Umbilical cord (tissue), 2 donors: ENCODE measurements around the gene FAM76A. TPM values are rescaled to one million over a fixed set of nuclear protein-coding genes. Genes with fewer than 3 reads are reported as not detected.
"Not testable (repeated sequence)": the region's sequence is repeated elsewhere in the genome, so short reads cannot be mapped to it uniquely, and the experiment has no call there.

Experiments used
- DNase-seq: peaks from one replicate; pipeline ENCODE4 v3.0.0-alpha.2; 2015; ENCODE audit warnings: low spot score
- total RNA-seq: library from RNA; depleted of rRNA; stranded (reverse); fragments of >200 nt; gene quantifications from one replicate; pipeline ENCODE4 v1.2.3, GENCODE V29; 2014; ENCODE audit warnings: low replicate concordance; ENCODE audit not compliant: insufficient read depth

FAM76A gene
- 24.3 TPM for total RNA-seq

- DNase-seq = peak; percentile 100
Observed at GRCh38 chr1:27725374-27726172, at the start of gene FAM76A. Gene FAM76A, plus strand, starts transcription at chr1:27725961. Its CDS starts 120 bp downstream, at chr1:27726081.

GRCh38 chr1:27676410-27676809 lies 49.4 kb upstream of the FAM76A start:
- no peak for DNase-seq

GRCh38 chr1:27678747-27679146 lies 47.0 kb upstream of the FAM76A start:
- no peak for DNase-seq

DNA sequence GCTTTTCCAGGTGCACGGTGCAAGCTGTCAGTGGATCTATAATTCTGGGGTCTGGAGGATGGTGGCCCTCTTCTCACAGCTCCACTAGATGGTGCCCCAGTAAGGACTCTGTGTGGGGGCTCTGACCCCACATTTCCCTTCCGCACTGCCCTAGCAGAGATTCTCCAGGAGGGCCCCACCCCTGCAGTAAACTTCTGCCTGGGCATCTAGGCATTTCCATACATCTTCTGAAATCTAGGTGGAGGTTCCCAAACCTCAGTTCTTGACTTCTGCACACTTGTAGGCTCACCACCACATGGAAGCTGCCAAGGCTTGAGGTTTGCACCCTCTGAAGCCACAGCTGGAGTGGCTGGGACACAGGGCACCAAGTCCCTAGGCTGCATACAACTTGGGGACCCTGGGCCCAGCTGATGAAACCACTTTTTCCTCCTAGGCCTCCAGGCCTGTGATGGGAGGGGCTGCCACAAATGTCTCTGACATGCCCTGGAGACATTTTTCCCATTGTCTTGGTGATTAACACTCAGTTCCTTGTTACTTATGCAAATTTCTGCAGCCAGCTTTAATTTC lies 45.5 kb upstream of the FAM76A start:
- DNase-seq = not testable (repeated sequence)

- not testable (repeated sequence) for DNase-seq
Observed at GRCh38 chr1:27681580-27681979, 44.2 kb upstream of the FAM76A start.

GRCh38 chr1:27682351-27682944 lies 43.3 kb upstream of the FAM76A start:
- DNase-seq = no peak

GRCh38 chr1:27684176-27684575 lies 41.6 kb upstream of the FAM76A start:
- no peak for DNase-seq

- no peak for DNase-seq
Observed at GRCh38 chr1:27686223-27686990, 39.4 kb upstream of the FAM76A start.

GRCh38 chr1:27687906-27688305 lies 37.9 kb upstream of the FAM76A start:
- no peak for DNase-seq

DNA sequence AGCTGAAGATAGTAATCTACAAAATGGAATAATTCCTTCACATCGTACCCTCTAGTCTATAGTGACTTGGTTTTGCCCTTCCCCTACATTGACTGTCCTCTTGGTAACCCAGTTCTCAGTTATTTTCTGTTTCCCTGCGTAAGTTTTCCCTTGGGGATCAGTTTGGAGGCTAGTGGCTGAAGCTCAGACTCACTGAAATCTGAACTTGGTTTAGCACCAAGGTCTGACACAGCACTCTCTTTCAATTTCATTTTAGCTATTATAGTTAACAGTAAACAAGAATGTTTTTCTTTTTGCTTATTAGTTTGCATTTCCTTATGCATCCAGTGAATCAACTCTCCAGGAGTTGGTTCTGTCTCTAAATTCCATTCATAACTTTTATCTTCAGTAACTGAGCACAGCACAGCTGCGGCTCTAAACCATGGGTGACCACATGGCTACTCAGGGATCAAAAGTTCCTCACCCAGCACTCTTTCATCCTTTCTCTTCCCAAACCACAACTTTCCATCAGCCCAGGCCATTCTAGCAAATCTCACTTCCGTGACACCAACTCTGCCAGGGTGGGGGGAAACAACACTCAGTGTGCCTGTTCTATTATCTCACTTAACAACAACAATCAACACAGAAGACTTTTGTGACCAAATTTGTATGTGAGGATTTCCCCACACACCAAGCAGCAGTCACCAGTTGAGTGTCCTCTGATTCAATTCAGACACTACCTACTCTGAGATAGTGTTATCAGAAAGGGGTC lies 36.2 kb upstream of the FAM76A start:
- DNase-seq = peak; percentile 51

DNA sequence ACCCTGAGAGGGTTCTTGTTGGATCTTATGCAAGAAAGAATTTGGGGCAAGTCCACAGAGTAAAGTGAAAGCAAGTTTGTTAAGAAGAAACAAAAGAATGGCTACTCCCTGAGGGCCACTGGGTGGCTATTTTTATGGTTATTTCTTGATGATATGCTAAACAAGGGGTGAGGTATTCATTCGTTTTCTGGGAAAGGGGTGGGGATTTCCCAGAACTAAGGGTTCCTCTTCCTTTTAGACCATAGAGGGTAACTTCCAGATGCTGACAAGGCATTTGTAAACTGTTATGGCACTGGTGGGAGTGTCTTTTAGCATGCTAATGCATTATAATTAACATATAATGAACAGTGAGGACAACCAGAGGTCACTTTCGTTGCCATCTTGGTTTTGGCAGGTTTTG lies 35.6 kb upstream of the FAM76A start:
- no peak for DNase-seq

DNA sequence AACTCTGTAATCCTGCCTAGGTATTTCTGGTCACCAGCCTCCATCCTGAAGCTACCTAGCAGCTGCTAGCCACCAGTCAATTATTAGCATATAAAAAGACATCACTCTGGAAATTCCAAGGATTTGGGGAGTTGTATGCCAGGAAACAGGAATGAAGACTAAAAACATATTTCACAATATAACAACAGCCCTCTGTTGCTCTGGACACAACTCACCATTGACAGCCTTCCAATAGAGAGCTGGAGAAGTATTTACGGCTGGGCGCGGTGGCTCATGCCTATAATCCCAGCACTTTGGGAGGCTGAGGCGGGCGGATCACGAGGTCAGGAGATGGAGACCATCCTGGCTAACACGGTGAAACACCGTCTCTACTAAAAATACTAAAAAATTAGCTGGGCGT lies 28.9 kb upstream of the FAM76A start:
- not testable (repeated sequence) for DNase-seq

DNA sequence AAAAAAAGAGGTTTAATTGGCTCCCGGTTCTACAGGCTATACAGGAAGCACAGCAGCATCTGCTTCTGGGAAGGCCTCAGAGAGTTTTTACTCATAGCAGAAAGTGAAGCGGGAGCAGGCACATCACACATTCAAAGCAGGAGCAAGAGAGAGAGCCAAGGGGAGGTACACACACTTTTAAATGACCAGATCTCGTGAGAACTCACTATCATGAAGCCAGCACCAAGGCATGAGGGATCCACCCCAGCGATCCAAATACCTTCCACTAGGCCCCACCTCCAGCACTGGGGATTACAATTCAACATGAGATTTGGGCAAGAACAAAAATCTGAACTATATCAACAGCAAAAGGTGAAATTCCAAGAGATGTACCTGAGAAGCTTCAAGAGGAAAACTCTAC lies 20.8 kb upstream of the FAM76A start:
- no peak for DNase-seq

DNA sequence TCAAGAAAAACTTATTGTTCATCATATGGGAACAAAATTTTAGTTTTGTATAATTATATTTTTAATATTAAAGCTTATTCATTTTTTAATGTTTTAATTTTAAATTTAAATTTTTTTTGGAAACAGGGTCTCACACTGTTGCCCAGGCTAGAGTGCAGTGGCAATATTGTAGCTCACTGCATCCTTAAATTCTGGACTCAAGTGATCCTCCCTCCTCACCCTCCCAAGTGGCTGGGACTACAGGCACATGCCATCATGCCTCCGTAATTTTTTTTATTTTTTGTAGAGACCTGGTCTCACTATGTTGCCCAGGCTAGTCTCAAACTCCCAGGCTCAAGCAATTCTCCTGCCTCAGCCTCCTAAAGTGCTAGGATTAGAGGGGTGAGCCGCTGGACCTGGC lies 20.2 kb upstream of the FAM76A start:
- DNase-seq = no peak

DNA sequence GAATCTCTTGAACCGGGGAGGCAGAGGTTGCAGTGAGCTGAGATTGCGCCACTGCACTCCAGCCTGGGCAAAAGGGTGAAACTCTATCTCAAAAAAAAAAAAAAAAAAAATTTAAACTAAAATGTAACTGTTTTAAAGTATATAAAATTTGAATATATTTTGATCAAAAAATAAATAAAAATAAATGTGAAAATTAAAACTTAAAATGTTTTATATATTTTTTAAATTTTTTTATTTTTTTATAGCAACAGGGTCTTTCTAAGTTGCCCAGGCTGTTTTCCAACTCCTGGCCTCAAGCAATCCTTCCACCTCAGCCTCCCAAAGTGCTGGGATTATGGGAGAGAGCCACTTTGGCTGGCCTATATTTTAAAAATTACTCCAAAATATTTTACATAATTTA lies 15.2 kb upstream of the FAM76A start:
- no peak for DNase-seq

DNA sequence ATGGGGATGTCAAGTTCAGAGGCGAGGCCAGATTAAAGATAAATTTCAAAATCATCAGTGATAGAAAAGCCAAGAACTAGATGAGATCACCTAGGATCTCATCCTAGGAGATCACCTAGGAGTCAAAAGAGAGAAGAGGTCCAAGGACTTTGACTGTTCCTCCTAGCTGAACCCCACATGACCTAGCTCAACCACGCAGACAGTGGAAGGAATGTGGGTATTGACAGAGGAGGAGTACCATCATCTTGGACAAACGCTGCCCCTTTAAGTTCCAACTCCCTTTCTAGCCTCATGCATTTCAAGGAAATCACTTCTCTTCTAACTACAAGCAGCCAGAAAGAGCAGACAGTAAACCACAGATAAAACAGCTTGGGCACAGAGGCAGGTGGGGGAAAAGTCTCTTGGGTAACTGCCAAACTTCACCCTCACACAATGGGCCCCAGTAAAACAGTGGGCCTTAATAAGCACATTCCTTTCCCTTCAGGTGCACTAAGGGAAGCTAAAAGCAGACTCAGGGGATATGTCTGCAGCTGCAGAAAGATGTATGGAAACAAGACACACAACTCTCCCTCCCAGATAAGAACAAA lies 12.5 kb upstream of the FAM76A start:
- DNase-seq = no peak

DNA sequence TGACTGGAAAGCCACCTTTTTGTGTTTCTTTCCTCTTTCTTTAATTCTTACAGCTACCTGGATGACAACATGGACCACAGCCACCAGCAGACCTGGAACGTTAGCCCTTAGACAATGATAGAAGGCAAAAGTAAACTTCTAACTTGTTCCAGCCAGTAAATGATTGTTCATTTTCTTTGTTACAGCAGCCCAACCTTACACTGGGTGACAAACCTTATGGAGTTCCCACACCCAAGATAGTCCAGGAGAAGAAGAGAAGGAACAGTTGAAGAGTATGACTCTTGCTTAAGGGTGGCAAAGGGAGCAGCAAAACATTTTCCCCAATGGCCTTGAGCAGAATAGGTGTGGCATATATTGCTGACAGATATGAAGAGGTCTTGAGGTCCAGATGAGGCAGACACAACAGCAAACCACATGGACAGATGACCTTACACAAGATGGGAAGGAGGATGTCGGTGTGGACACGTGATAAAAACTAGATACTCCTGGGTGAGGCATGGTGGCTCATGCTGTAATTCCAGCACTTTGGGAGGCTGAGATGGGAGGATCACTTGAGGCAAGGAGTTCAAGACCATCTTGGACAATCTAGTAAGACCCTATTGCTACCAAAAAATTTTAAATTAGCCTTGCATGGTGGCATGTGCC lies 11.8 kb upstream of the FAM76A start:
- DNase-seq = no peak

- DNase-seq = no peak
Observed at GRCh38 chr1:27716262-27716895, 9.4 kb upstream of the FAM76A start.

- DNase-seq = peak; percentile 30
Observed at GRCh38 chr1:27719286-27720251, 6.2 kb upstream of the FAM76A start.
